Frontal cortex (tissue), 4 donors: ENCODE measurements around the gene ORM1. TPM values are rescaled to one million over a fixed set of nuclear protein-coding genes. Genes with fewer than 3 reads are reported as not detected.

ENCODE experiments used
- DNase-seq, 2 donors: peaks; one replicate each; pipeline ENCODE4 v3.0.0; 2012; ENCODE audit warnings: low spot score in 2 of 2
- FAIRE-seq: peaks from 2 replicates; lab custom pipeline; 2012; peaks lifted over from hg19 to GRCh38; lab: Jason Lieb, UNC
- total RNA-seq: library from RNA; depleted of rRNA; stranded (reverse); fragments of >200 nt; gene quantifications from one replicate; pipeline ENCODE4 v1.2.3, GENCODE V29; 2014
- donor health status: control.
- donor health status: control.
- donor health status: control.

The ORM1 gene
- total RNA-seq, 1 donor from 2014 or later = 0.82 TPM

GRCh38 chr9:114287001-114287762 lies 35.7 kb upstream of the ORM1 start:
- DNase-seq (no peak), FAIRE-seq (no peak)

GRCh38 chr9:114287763-114288192 lies 35.1 kb upstream of the ORM1 start:
- DNase-seq (no peak), FAIRE-seq (no peak)

- FAIRE-seq (no peak), DNase-seq (no peak)
Measured at GRCh38 chr9:114288193-114289091, 34.5 kb upstream of the ORM1 start.

GRCh38 chr9:114289106-114289505 lies 33.8 kb upstream of the ORM1 start:
- FAIRE-seq = no peak
- no peak for DNase-seq

- FAIRE-seq = no peak
Measured at GRCh38 chr9:114289571-114290481, 33.1 kb upstream of the ORM1 start.

GRCh38 chr9:114290561-114290986 lies 32.3 kb upstream of the ORM1 start:
- no peak for FAIRE-seq

More at GRCh38 chr9:114289571-114290481, 33.1 kb upstream of the ORM1 start:
- no peak for DNase-seq

GRCh38 chr9:114291064-114291474 lies 31.8 kb upstream of the ORM1 start:
- DNase-seq (peak; percentile 56 to 66), FAIRE-seq (no peak)

More at GRCh38 chr9:114290561-114290986, 32.3 kb upstream of the ORM1 start:
- DNase-seq = no peak

- no peak for FAIRE-seq
- no peak for DNase-seq
Measured at GRCh38 chr9:114291886-114292590, 30.9 kb upstream of the ORM1 start.

GRCh38 chr9:114294664-114295063 lies 28.2 kb upstream of the ORM1 start:
- FAIRE-seq = no peak
- DNase-seq = no peak

- FAIRE-seq = no peak
- no peak for DNase-seq
Measured at GRCh38 chr9:114296338-114296737, 26.6 kb upstream of the ORM1 start.

GRCh38 chr9:114299286-114300152 lies 23.4 kb upstream of the ORM1 start:
- FAIRE-seq (no peak), DNase-seq (no peak)

GRCh38 chr9:114300153-114300845 lies 22.6 kb upstream of the ORM1 start:
- DNase-seq = no peak
- no peak for FAIRE-seq

GRCh38 chr9:114300846-114301797 lies 21.8 kb upstream of the ORM1 start:
- DNase-seq = no peak

GRCh38 chr9:114301798-114302565 lies 20.9 kb upstream of the ORM1 start:
- DNase-seq (no peak), FAIRE-seq (no peak)

More at GRCh38 chr9:114300846-114301797, 21.8 kb upstream of the ORM1 start:
- no peak for FAIRE-seq

GRCh38 chr9:114302727-114303126 lies 20.2 kb upstream of the ORM1 start:
- FAIRE-seq (no peak), DNase-seq (no peak)

GRCh38 chr9:114303571-114303970 lies 19.3 kb upstream of the ORM1 start:
- no peak for FAIRE-seq
- no peak for DNase-seq
